ENCODE data around the gene JUNB. TPM values are rescaled to one million over a fixed set of nuclear protein-coding genes. Genes with fewer than 3 reads are reported as not detected.
A peak's percentile ranks its signal among the peaks of the same experiment; 100 is the strongest.

JUNB gene
- total RNA-seq, 2 donors from 2014 or later = 1,500 to 1,584 TPM

DNA sequence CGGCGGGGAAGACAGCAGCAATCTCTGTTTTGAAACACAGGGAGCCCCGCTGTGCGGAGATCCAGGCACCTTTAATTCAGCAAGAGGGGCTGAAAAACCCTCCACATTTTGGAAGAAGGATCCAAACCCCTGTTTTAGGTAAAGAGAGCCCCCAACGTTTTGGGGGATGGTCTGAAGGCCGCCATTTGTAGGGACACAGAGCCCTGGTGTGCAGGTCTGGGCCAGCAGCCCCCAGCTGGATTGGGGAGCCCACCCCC lies 12.5 kb upstream of the JUNB start:
- Mint-ChIP-seq H3K36me3 (ENCODE audit: low read depth) (no peaks in the 10 kb centered on the region), H3K4me3 (peak overlapping the region; percentile 92), H3K27me3 (no peaks in the 10 kb centered on the region), H3K27ac (peak overlapping the region; percentile 96), H3K4me1 (peaks cover 27% of the 10 kb centered on the region)
- H3K9me3 ChIP-seq (ENCODE audit: control insufficient read depth, low read length, poor library complexity, severe bottlenecking) = no peaks in the 10 kb centered on the region
- DNase-seq = no peak
- ATAC-seq = no peak

GRCh38 chr19:12779162-12779993 lies 11.9 kb upstream of the JUNB start:
- no peak for DNase-seq
- Mint-ChIP-seq H3K27me3 (no peaks in the 10 kb centered on the region), H3K27ac (peak overlapping the region; percentile 96), H3K36me3 (ENCODE audit: low read depth) (no peaks in the 10 kb centered on the region), H3K4me1 (peaks cover 27% of the 10 kb centered on the region), H3K4me3 (peak overlapping the region; percentile 63)
- no peaks in the 10 kb centered on the region for H3K9me3 ChIP-seq (ENCODE audit: control insufficient read depth, low read length, poor library complexity, severe bottlenecking)
- ATAC-seq = no peak

GRCh38 chr19:12782174-12782423 lies 9.2 kb upstream of the JUNB start:
- Mint-ChIP-seq H3K36me3 (ENCODE audit: low read depth) (no peaks in the 10 kb centered on the region), H3K4me1 (peaks cover 24% of the 10 kb centered on the region), H3K27ac (no peak overlapping the region), H3K27me3 (no peaks in the 10 kb centered on the region), H3K4me3 (peak overlapping the region; percentile 91)
- no peaks in the 10 kb centered on the region for H3K9me3 ChIP-seq (ENCODE audit: control insufficient read depth, low read length, poor library complexity, severe bottlenecking)
- peak; percentile 79 for ATAC-seq
- DNase-seq = no peak

DNA sequence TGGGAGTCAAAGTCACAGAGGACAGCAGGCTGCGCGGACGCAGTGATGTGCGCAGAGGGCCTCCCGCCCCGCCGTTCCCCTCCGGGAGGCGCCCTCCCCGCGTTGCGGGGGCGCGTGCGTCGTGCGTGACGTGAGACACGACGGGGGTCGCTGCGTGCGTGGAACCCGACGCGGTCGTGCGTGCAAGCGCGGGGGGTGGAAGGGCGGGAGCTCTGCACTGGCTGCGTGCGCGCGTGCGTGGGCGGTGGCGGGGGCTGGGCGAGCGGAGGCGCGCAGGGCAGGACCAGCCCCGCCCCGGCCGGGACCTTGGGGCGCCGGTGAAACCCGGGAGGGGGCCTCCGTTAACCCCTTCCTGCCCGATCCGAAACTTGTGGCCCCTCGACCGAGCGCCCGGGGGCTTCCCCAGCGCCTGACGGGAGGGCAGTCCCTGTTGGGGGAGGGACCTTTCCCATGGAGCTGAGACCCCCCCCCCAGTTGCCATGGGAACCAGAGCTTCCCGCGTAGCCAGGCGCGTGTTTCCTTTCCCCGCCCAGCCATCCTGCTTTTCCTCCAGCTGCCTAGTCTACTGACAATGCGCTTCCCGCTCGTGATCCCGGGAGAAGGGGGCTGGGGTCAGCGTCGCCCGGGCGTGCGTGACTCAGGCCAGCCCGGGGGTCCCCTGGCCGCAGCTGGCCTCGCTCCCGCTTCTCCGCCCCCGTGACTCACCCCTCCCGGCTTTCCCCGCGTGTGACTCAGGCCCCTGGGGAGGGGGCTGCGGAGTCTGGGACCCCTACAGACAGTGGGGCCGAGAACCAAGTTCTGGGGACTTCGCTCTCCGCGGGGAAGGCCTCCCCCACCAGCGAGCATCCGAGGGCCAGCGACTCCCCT lies 8.6 kb upstream of the JUNB start:
- H3K4me3 Mint-ChIP-seq = peak overlapping the region; percentile 91
- ATAC-seq = peak; percentile 69
- no peak overlapping the region for H3K27ac Mint-ChIP-seq

DNA sequence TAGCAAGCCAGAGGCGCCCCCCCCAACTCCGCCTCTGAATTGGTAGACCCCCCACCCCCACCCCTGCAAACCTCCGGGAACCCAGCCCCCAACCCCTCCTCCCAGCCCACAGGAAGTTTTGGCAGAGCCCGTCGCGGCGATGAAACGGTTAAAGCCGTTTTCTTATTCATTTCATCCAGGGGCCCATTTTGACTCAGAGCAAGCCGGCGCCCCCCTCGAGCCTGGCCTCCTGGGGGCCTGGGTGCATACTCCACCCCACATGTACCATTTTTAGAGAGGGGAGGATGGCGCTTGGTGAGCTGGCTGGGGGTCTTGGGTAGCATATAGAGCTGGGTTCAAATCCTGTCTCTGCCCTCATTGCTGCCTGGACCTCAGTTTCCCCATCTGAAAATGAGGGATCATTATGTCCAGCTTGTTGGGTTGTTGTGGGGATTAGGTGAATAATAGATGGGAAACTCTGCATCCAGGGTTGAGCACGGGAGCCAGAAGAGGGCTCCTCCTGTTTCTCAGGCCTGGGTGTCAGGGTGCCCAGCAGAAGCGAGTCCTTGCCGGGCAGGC lies 7.9 kb upstream of the JUNB start:
- Mint-ChIP-seq H3K36me3 (ENCODE audit: low read depth) (no peaks in the 10 kb centered on the region), H3K4me1 (peaks cover 22% of the 10 kb centered on the region), H3K27me3 (no peaks in the 10 kb centered on the region), H3K4me3 (peak overlapping the region; percentile 91), H3K27ac (no peak overlapping the region)
- DNase-seq (peak in 1 of 3 donors; percentile 25), ATAC-seq (no peak)
- no peaks in the 10 kb centered on the region for H3K9me3 ChIP-seq (ENCODE audit: control insufficient read depth, low read length, poor library complexity, severe bottlenecking)

More for the DNA sequence above, 8.6 kb upstream of the JUNB start:
- DNase-seq = peak; percentile 90 to 95 (median 93)
- peaks cover 22% of the 10 kb centered on the region for H3K4me1 Mint-ChIP-seq
- H3K36me3 Mint-ChIP-seq (ENCODE audit: low read depth) = no peaks in the 10 kb centered on the region
- H3K9me3 ChIP-seq (ENCODE audit: control insufficient read depth, low read length, poor library complexity, severe bottlenecking) = no peaks in the 10 kb centered on the region
- no peaks in the 10 kb centered on the region for H3K27me3 Mint-ChIP-seq

DNA sequence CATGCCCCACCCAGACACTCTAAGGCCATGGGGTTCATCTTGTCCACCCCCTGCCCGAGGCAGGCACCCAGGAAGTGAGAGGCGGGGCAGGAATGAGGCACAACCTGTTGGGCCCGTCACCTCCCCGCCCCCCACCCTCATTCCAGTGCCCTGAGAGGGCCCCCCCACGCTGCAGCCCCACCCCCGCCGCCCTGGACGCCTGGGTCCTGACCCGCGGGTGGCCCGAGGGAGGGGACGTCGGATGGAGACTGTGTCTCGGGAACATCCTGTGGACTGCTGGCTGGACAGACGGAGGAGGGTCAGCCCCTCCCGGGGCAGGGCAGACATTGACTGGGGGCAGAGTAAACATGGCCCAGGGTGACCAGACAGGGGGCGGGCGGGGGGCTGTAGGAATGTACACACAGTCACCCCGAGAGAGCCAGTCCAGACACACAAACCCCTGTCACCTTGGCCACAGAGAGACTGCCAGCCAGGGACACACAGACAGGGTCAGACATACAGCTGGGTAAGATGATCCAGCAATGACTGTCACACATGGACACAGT lies 7.4 kb upstream of the JUNB start:
- Mint-ChIP-seq H3K4me3 (peak overlapping the region; percentile 91), H3K27me3 (no peaks in the 10 kb centered on the region), H3K27ac (no peak overlapping the region), H3K36me3 (ENCODE audit: low read depth) (no peaks in the 10 kb centered on the region), H3K4me1 (peaks cover 21% of the 10 kb centered on the region)
- no peak for DNase-seq
- ATAC-seq = no peak
- H3K9me3 ChIP-seq (ENCODE audit: control insufficient read depth, low read length, poor library complexity, severe bottlenecking) = no peaks in the 10 kb centered on the region

DNA sequence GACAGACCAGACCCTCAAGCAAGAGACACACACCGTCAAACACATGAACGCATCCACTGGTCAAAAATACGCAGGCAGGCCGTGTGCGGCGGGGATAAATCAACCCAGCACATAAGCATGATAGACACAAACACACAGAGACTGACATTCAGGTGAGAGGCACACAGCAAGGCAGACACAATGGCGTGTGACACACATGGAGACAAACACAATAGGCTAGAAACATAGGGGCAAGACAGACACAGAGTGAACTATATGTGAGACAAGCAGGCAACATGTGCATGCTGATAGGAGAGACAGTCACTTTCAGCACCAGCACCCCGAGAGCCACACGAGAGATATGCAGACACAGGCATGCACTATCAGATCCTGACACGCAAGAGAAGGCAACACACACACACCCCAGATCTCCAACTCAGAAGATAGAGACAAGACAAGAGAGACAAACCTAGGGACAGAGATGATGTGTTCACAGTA lies 6.9 kb upstream of the JUNB start:
- H3K36me3 Mint-ChIP-seq (ENCODE audit: low read depth) = no peaks in the 10 kb centered on the region
- no peak overlapping the region for H3K27ac Mint-ChIP-seq
- H3K27me3 Mint-ChIP-seq = no peaks in the 10 kb centered on the region
- H3K4me1 Mint-ChIP-seq = peaks cover 22% of the 10 kb centered on the region
- ATAC-seq (peak; percentile 4), DNase-seq (peak in 1 of 3 donors; percentile 19)
- H3K4me3 Mint-ChIP-seq = no peak overlapping the region
- H3K9me3 ChIP-seq (ENCODE audit: control insufficient read depth, low read length, poor library complexity, severe bottlenecking) = no peaks in the 10 kb centered on the region

- Mint-ChIP-seq H3K36me3 (ENCODE audit: low read depth) (no peaks in the 10 kb centered on the region), H3K4me1 (peaks cover 21% of the 10 kb centered on the region), H3K27ac (no peak overlapping the region), H3K4me3 (no peak overlapping the region), H3K27me3 (no peaks in the 10 kb centered on the region)
- no peaks in the 10 kb centered on the region for H3K9me3 ChIP-seq (ENCODE audit: control insufficient read depth, low read length, poor library complexity, severe bottlenecking)
- DNase-seq (peak in 1 of 3 donors; percentile 27), ATAC-seq (no peak)
These were observed 6.3 kb upstream of the JUNB start for GRCh38 chr19:12784871-12785430.

- no peaks in the 10 kb centered on the region for H3K36me3 Mint-ChIP-seq (ENCODE audit: low read depth)
These were observed 5.8 kb upstream of the JUNB start for GRCh38 chr19:12785431-12786031.

GRCh38 chr19:12786141-12786870 lies 5.0 kb upstream of the JUNB start:
- H3K9me3 ChIP-seq (ENCODE audit: control insufficient read depth, low read length, poor library complexity, severe bottlenecking) = no peaks in the 10 kb centered on the region
- H3K36me3 Mint-ChIP-seq (ENCODE audit: low read depth) = no peaks in the 10 kb centered on the region
- H3K27ac Mint-ChIP-seq = no peak overlapping the region
- no peak overlapping the region for H3K4me3 Mint-ChIP-seq
- ATAC-seq = no peak
- peaks cover 33% of the 10 kb centered on the region for H3K4me1 Mint-ChIP-seq
- no peaks in the 10 kb centered on the region for H3K27me3 Mint-ChIP-seq
- no peak for DNase-seq

More at GRCh38 chr19:12785431-12786031, 5.8 kb upstream of the JUNB start:
- Mint-ChIP-seq H3K27me3 (no peaks in the 10 kb centered on the region), H3K27ac (no peak overlapping the region), H3K4me3 (no peak overlapping the region), H3K4me1 (peaks cover 25% of the 10 kb centered on the region)
- ATAC-seq (no peak), DNase-seq (no peak)
- H3K9me3 ChIP-seq (ENCODE audit: control insufficient read depth, low read length, poor library complexity, severe bottlenecking) = no peaks in the 10 kb centered on the region

GRCh38 chr19:12786952-12787351 lies 4.3 kb upstream of the JUNB start:
- no peak for DNase-seq
- Mint-ChIP-seq H3K27ac (peak overlapping the region; percentile 98), H3K4me3 (no peak overlapping the region), H3K27me3 (no peaks in the 10 kb centered on the region), H3K36me3 (ENCODE audit: low read depth) (no peaks in the 10 kb centered on the region), H3K4me1 (peaks cover 27% of the 10 kb centered on the region)
- no peaks in the 10 kb centered on the region for H3K9me3 ChIP-seq (ENCODE audit: control insufficient read depth, low read length, poor library complexity, severe bottlenecking)
- no peak for ATAC-seq

DNA sequence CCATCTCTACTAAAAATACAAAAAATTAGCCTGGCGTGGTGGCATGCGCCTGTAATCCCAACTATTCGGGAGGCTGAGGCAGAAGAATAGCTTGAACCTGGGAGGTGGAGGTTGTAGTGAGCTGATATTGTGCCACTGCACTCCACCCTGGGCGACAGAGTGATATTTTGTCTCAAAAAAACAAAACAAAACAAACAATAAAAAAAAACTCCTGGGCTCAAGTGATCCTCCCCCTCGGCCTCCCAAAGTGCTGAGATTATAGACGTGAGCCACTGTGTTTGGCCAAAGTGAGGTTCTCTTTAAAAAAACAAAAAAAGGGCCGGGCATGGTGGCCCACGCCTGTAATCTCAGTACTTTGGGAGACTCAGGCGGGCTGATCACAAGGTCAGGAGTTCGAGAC lies 3.8 kb upstream of the JUNB start:
- H3K9me3 ChIP-seq (ENCODE audit: control insufficient read depth, low read length, poor library complexity, severe bottlenecking) = no peaks in the 10 kb centered on the region

More for the DNA sequence above, 3.8 kb upstream of the JUNB start:
- ATAC-seq = no peak
- H3K36me3 Mint-ChIP-seq (ENCODE audit: low read depth) = peaks cover 2% of the 10 kb centered on the region
- H3K4me1 Mint-ChIP-seq = peaks cover 23% of the 10 kb centered on the region
- no peaks in the 10 kb centered on the region for H3K27me3 Mint-ChIP-seq
- H3K27ac Mint-ChIP-seq = peak overlapping the region; percentile 98
- no peak overlapping the region for H3K4me3 Mint-ChIP-seq
- DNase-seq = no peak

Data from T-helper 17 cell (primary cell).